ENCODE measurements around the gene ITGBL1.
A peak's percentile ranks its signal among the peaks of the same experiment; 100 is the strongest.

The ITGBL1 gene

GRCh38 chr13:101447852-101448251 lies 4.6 kb upstream of the ITGBL1 start:
- peak; percentile 93 for DNase-seq
- Histone ChIP-seq H3K36me3 (no peaks in the 10 kb centered on the region), H3K9me3 (ENCODE audit: severe bottlenecking) (no peaks in the 10 kb centered on the region), H3K27me3 (ENCODE audit: insufficient read depth, low read depth, severe bottlenecking) (no peaks in the 10 kb centered on the region), H3K27ac (peak overlapping the region; percentile 32), H3K4me3 (ENCODE audit: low read depth, low read length) (no peak overlapping the region)
- no peak for TF ChIP-seq CTCF (IDR thresholded peaks at IDR 0.05; ENCODE audit: low read depth, low read length)

GRCh38 chr13:101449790-101450748 lies 2.4 kb upstream of the ITGBL1 start:
- H3K4me3 ChIP-seq (ENCODE audit: low read depth, low read length): no peak overlapping the region
- H3K36me3 ChIP-seq: no peaks in the 10 kb centered on the region
- no peaks in the 10 kb centered on the region for H3K27me3 ChIP-seq (ENCODE audit: insufficient read depth, low read depth, severe bottlenecking)
- no peak overlapping the region for H3K27ac ChIP-seq
- H3K9me3 ChIP-seq (ENCODE audit: severe bottlenecking): no peaks in the 10 kb centered on the region
- TF ChIP-seq CTCF (IDR thresholded peaks at IDR 0.05; ENCODE audit: low read depth, low read length): no peak
- no peak for DNase-seq

- Histone ChIP-seq H3K27ac (no peak overlapping the region), H3K36me3 (no peaks in the 10 kb centered on the region), H3K4me3 (ENCODE audit: low read depth, low read length) (no peak overlapping the region), H3K9me3 (ENCODE audit: severe bottlenecking) (no peaks in the 10 kb centered on the region), H3K27me3 (ENCODE audit: insufficient read depth, low read depth, severe bottlenecking) (no peaks in the 10 kb centered on the region)
- TF ChIP-seq CTCF (IDR thresholded peaks at IDR 0.05; ENCODE audit: low read depth, low read length): no peak
- no peak for DNase-seq
These were observed 1.7 kb upstream of the ITGBL1 start for GRCh38 chr13:101450749-101451130.

GRCh38 chr13:101451641-101452040 lies 834 bp upstream of the ITGBL1 start:
- TF ChIP-seq CTCF (IDR thresholded peaks at IDR 0.05; ENCODE audit: low read depth, low read length): no peak
- no peak overlapping the region for H3K27ac ChIP-seq
- H3K4me3 ChIP-seq (ENCODE audit: low read depth, low read length): no peak overlapping the region

GRCh38 chr13:101453784-101454201 lies 1.3 kb downstream of the ITGBL1 start:
- Histone ChIP-seq H3K9me3 (ENCODE audit: severe bottlenecking) (no peaks in the 10 kb centered on the region), H3K27ac (no peak overlapping the region), H3K36me3 (no peaks in the 10 kb centered on the region), H3K27me3 (ENCODE audit: insufficient read depth, low read depth, severe bottlenecking) (no peaks in the 10 kb centered on the region), H3K4me3 (ENCODE audit: low read depth, low read length) (no peak overlapping the region)
- DNase-seq: no peak
- no peak for TF ChIP-seq CTCF (IDR thresholded peaks at IDR 0.05; ENCODE audit: low read depth, low read length)

More at GRCh38 chr13:101451641-101452040, 834 bp upstream of the ITGBL1 start:
- Histone ChIP-seq H3K9me3 (ENCODE audit: severe bottlenecking) (no peaks in the 10 kb centered on the region), H3K36me3 (no peaks in the 10 kb centered on the region), H3K27me3 (ENCODE audit: insufficient read depth, low read depth, severe bottlenecking) (no peaks in the 10 kb centered on the region)
- DNase-seq: no peak

All from WERI-Rb-1 (cell line).